GM23248 (cell line): ENCODE data around the gene CLDN22.

ENCODE experiments used
- EZH2 ChIP-seq: fragments of 200-600 bp; sonication (generic); IDR thresholded peaks from 2 replicates; pipeline ENCODE4 v1.6.1; 2018; ENCODE audit warnings: antibody characterized with exemption, mild to moderate bottlenecking; ENCODE audit not compliant: insufficient read depth, poor library complexity, severe bottlenecking
- EZH2phosphoT487 ChIP-seq: fragments of 200-600 bp; sonication (generic); IDR thresholded peaks from 2 replicates; pipeline ENCODE4 v1.6.1; 2018; ENCODE audit warnings: antibody characterized with exemption, moderate library complexity, mild to moderate bottlenecking, low read depth; ENCODE audit not compliant: insufficient read depth

GRCh38 chr4:183348136-183348535 lies 28.1 kb upstream of the CLDN22 start:
- TF ChIP-seq EZH2 (no peak), EZH2phosphoT487 (no peak)
